HepG2 (cell line): ENCODE data around the gene DLX6. TPM values are rescaled to one million over a fixed set of nuclear protein-coding genes. Genes with fewer than 3 reads are reported as not detected.
A peak's percentile ranks its signal among the peaks of the same experiment; 100 is the strongest.

ENCODE experiments used
- ARID2 ChIP-seq: sonication (generic); formaldehyde crosslinking; IDR thresholded peaks from 2 replicates; pipeline ENCODE4 v1.8.1; 2022; ENCODE audit warnings: mild to moderate bottlenecking, missing genetic modification reagents, borderline replicate concordance
- CENPX ChIP-seq: sonication (generic); formaldehyde crosslinking; IDR thresholded peaks from 2 replicates; pipeline ENCODE4 v1.9.0; 2021; ENCODE audit warnings: mild to moderate bottlenecking, missing genetic modification reagents, moderate library complexity
- GPN1 ChIP-seq: sonication (generic); formaldehyde crosslinking; IDR thresholded peaks from 2 replicates; pipeline ENCODE4 v1.5.1; 2020; ENCODE audit warnings: missing genetic modification reagents, borderline replicate concordance
- HOXA3 ChIP-seq: sonication (generic); formaldehyde crosslinking; IDR thresholded peaks from 2 replicates; pipeline ENCODE4 v1.5.0; 2020; ENCODE audit warnings: missing genetic modification reagents
- IKZF4 ChIP-seq: sonication (generic); formaldehyde crosslinking; IDR thresholded peaks from 2 replicates; pipeline ENCODE4 v1.5.1; 2020; ENCODE audit warnings: borderline replicate concordance, mild to moderate bottlenecking, low read depth, missing genetic modification reagents; ENCODE audit errors: not compliant biosample characterization
- IRF9 ChIP-seq: sonication (generic); formaldehyde crosslinking; IDR thresholded peaks from 2 replicates; pipeline ENCODE4 v1.8.0; 2022; ENCODE audit warnings: missing genetic modification reagents, mild to moderate bottlenecking, borderline replicate concordance
- NFE2L2 ChIP-seq: fragments of 150-350 bp; IDR thresholded peaks from 2 replicates; pipeline ENCODE4 v1.6.1; 2014; ENCODE audit warnings: low read length
- NFKB2 ChIP-seq: sonication (generic); formaldehyde crosslinking; IDR thresholded peaks from 2 replicates; pipeline ENCODE4 v1.4.0; 2020; ENCODE audit warnings: missing genetic modification reagents, borderline replicate concordance
- NRL ChIP-seq: sonication (generic); formaldehyde crosslinking; IDR thresholded peaks from 2 replicates; pipeline ENCODE4 v1.5.0; 2020; ENCODE audit warnings: missing genetic modification reagents, mild to moderate bottlenecking, moderate library complexity, borderline replicate concordance
- TAF1 ChIP-seq: sonication (generic); formaldehyde crosslinking; IDR thresholded peaks from 2 replicates; pipeline ENCODE4 v1.4.0; 2020; ENCODE audit warnings: missing genetic modification reagents
- TBL1XR1 ChIP-seq: fragments of 150-350 bp; IDR thresholded peaks from 2 replicates; pipeline ENCODE4 v1.6.1; 2014; ENCODE audit warnings: borderline replicate concordance, low read length; ENCODE audit not compliant: partially characterized antibody
- ZNF678 ChIP-seq: sonication (generic); formaldehyde crosslinking; IDR thresholded peaks from 2 replicates; pipeline ENCODE4 v1.4.0; 2020; ENCODE audit warnings: mild to moderate bottlenecking, missing genetic modification reagents
- ZNF737 ChIP-seq: sonication (generic); formaldehyde crosslinking; IDR thresholded peaks from 2 replicates; pipeline ENCODE4 v1.5.0; 2020; ENCODE audit warnings: missing genetic modification reagents, mild to moderate bottlenecking, borderline replicate concordance
- ZNF784 ChIP-seq: sonication (generic); formaldehyde crosslinking; IDR thresholded peaks from 2 replicates; pipeline ENCODE4 v1.5.1; 2020; ENCODE audit warnings: missing genetic modification reagents, mild to moderate bottlenecking, borderline replicate concordance
- ZNF879 ChIP-seq: sonication (generic); formaldehyde crosslinking; IDR thresholded peaks from 2 replicates; pipeline ENCODE4 v1.8.1; 2023; ENCODE audit warnings: missing genetic modification reagents
- ZSCAN12 ChIP-seq: sonication (generic); formaldehyde crosslinking; IDR thresholded peaks from 2 replicates; pipeline ENCODE4 v1.9.0; 2021; ENCODE audit warnings: mild to moderate bottlenecking, missing genetic modification reagents
- polyA plus RNA-seq, 8 experiments: library from polyadenylated mRNA; depleted of rRNA in 3 of 8; stranded (reverse) in 7 of 8; unstranded in 1 of 8; fragments of >200 nt; fragmentation: Illumina TruSeq in 4 of 8; extraction: Trizol in 4 of 8; gene quantifications; 2 replicates each; pipeline versions ENCODE4 v1.2.1 to v1.2.3, GENCODE V29; 2011 to 2016; ENCODE audit warnings: low read depth in 4 of 8, missing spikeins in 1 of 8, mixed read lengths in 1 of 8; ENCODE audit not compliant: insufficient read depth in 1 of 8
- total RNA-seq, 5 experiments: library from RNA; depleted of rRNA; stranded (reverse); fragments of >200 nt; fragmentation: Illumina TruSeq; extraction: Trizol; gene quantifications; 2 replicates each; pipeline ENCODE4 v1.2.3, GENCODE V29; 2016; ENCODE audit warnings: low read depth in 1 of 5
- TF ChIP-seq, protein P1 (sequence below): sonication (generic); formaldehyde crosslinking; IDR thresholded peaks from 2 replicates; pipeline ENCODE4 v1.8.0; 2022; ENCODE audit warnings: missing genetic modification reagents, mild to moderate bottlenecking, moderate library complexity, borderline replicate concordance
- TF ChIP-seq, protein P2 (sequence below): sonication (generic); formaldehyde crosslinking; IDR thresholded peaks from 2 replicates; pipeline ENCODE4 v1.5.0; 2020; ENCODE audit warnings: missing genetic modification reagents
- TF ChIP-seq, protein P3 (sequence below): sonication (generic); formaldehyde crosslinking; IDR thresholded peaks from 2 replicates; pipeline ENCODE4 v1.4.0; 2020; ENCODE audit warnings: missing genetic modification reagents, low read depth, mild to moderate bottlenecking, borderline replicate concordance
- TF ChIP-seq, protein P4 (sequence below): sonication (generic); formaldehyde crosslinking; IDR thresholded peaks from 2 replicates; pipeline ENCODE4 v1.4.0; 2020; ENCODE audit warnings: missing genetic modification reagents, borderline replicate concordance

Gene DLX6
- total and polyA plus RNA-seq, 2 of the 13 experiments (the other 11 are each of a cell fraction or from before 2014, with no cell fraction given), result 3.5 to 5.5 TPM

GRCh38 chr7:97005183-97006054 lies at the start of gene DLX6 (continued):
- TF ChIP-seq, protein P1, sequence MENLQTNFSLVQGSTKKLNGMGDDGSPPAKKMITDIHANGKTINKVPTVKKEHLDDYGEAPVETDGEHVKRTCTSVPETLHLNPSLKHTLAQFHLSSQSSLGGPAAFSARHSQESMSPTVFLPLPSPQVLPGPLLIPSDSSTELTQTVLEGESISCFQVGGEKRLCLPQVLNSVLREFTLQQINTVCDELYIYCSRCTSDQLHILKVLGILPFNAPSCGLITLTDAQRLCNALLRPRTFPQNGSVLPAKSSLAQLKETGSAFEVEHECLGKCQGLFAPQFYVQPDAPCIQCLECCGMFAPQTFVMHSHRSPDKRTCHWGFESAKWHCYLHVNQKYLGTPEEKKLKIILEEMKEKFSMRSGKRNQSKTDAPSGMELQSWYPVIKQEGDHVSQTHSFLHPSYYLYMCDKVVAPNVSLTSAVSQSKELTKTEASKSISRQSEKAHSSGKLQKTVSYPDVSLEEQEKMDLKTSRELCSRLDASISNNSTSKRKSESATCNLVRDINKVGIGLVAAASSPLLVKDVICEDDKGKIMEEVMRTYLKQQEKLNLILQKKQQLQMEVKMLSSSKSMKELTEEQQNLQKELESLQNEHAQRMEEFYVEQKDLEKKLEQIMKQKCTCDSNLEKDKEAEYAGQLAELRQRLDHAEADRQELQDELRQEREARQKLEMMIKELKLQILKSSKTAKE (CRISPR knock-in tag), result no peak; the same call in 1 of the 2 replicates
- TF ChIP-seq, protein P2, sequence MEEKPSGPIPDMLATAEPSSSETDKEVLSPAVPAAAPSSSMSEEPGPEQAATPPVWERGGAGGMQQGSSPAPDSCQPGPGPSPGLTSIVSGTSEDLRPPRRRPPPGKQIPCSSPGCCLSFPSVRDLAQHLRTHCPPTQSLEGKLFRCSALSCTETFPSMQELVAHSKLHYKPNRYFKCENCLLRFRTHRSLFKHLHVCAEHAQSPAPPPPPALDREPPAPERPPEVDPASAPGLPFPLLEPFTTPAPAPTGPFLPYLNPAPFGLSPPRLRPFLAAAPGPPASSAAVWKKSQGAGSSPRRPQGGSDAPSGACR (CRISPR knock-in tag), result no peak
- TF ChIP-seq TAF1 (CRISPR knock-in tag) (peak; percentile 85), ZNF678 (CRISPR knock-in tag) (no peak), IRF9 (CRISPR knock-in tag) (peak; percentile 66; the same call in 1 of the 2 replicates), IKZF4 (no peak), GPN1 (CRISPR knock-in tag) (no peak), NFE2L2 (0 out of 2 replicates have a peak, but pooled peaks have one; percentile 4), ZNF879 (no peak), ZNF784 (CRISPR knock-in tag) (no peak), HOXA3 (CRISPR knock-in tag) (peak; percentile 97), NFKB2 (CRISPR knock-in tag) (peak; percentile 16; the same call in 1 of the 2 replicates), ZSCAN12 (CRISPR knock-in tag) (0 out of 2 replicates have a peak, but pooled peaks have one; percentile 34), TBL1XR1 (peak; percentile 15), ZNF737 (CRISPR knock-in tag) (no peak), CENPX (no peak), ARID2 (CRISPR knock-in tag) (no peak), NRL (0 out of 2 replicates have a peak, but pooled peaks have one; percentile 53)
- TF ChIP-seq, protein P3, sequence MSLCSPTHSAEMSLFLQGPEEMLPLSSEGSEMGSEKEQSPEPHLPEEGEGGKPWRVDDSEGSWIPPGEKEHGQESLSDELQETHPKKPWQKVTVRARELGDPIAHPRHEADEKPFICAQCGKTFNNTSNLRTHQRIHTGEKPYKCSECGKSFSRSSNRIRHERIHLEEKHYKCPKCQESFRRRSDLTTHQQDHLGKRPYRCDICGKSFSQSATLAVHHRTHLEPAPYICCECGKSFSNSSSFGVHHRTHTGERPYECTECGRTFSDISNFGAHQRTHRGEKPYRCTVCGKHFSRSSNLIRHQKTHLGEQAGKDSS (CRISPR knock-in tag), result no peak; the same call in 1 of the 2 replicates
- TF ChIP-seq, protein P4, sequence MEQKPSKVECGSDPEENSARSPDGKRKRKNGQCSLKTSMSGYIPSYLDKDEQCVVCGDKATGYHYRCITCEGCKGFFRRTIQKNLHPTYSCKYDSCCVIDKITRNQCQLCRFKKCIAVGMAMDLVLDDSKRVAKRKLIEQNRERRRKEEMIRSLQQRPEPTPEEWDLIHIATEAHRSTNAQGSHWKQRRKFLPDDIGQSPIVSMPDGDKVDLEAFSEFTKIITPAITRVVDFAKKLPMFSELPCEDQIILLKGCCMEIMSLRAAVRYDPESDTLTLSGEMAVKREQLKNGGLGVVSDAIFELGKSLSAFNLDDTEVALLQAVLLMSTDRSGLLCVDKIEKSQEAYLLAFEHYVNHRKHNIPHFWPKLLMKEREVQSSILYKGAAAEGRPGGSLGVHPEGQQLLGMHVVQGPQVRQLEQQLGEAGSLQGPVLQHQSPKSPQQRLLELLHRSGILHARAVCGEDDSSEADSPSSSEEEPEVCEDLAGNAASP (CRISPR knock-in tag), result 0 out of 2 replicates have a peak, but pooled peaks have one; percentile 10
